Progenitor cell of endocrine pancreas (in vitro differentiated cells): ENCODE results near the gene EPS15. TPM values are rescaled to one million over a fixed set of nuclear protein-coding genes. Genes with fewer than 3 reads are reported as not detected.
A peak's percentile ranks its signal among the peaks of the same experiment; 100 is the strongest.

ENCODE experiments used
- DNase-seq: peaks from one replicate; pipeline ENCODE4 v3.0.0; 2021; ENCODE audit warnings: low spot score; ENCODE audit not compliant: unreplicated experiment
- H3K27ac Mint-ChIP-seq: 2 replicates; pipeline ENCODE4 v1.8.0; 2021; ENCODE audit warnings: mild to moderate bottlenecking, moderate library complexity, mixed read lengths
- H3K27me3 Mint-ChIP-seq: 2 replicates; pipeline ENCODE4 v1.8.0; 2021; ENCODE audit warnings: mixed read lengths
- H3K36me3 Mint-ChIP-seq: 2 replicates; pipeline ENCODE4 v1.8.0; 2022; ENCODE audit warnings: mixed read lengths; ENCODE audit not compliant: insufficient read depth
- H3K4me1 Mint-ChIP-seq: 2 replicates; pipeline ENCODE4 v1.8.0; 2021; ENCODE audit warnings: low read depth, mixed read lengths
- H3K4me3 Mint-ChIP-seq: 2 replicates; pipeline ENCODE4 v1.8.0; 2021; ENCODE audit warnings: low read depth, mild to moderate bottlenecking, moderate library complexity, mixed read lengths
- H3K9me3 Mint-ChIP-seq: 2 replicates; pipeline ENCODE4 v1.8.0; 2021; ENCODE audit warnings: low read depth, mixed read lengths
- total RNA-seq: library from RNA; stranded (reverse); gene quantifications from 2 replicates; pipeline ENCODE4 v1.2.1, GENCODE V29; 2021
- TF ChIP-seq, protein P1 (sequence below): fragments of 200-600 bp; sonication (generic); IDR thresholded peaks from one replicate; pipeline ENCODE4 v1.5.0; 2021; ENCODE audit warnings: antibody characterized with exemption, mild to moderate bottlenecking; ENCODE audit not compliant: unreplicated experiment

Gene EPS15
- total RNA-seq, 1 donor from 2014 or later, result 63.8 TPM

DNA sequence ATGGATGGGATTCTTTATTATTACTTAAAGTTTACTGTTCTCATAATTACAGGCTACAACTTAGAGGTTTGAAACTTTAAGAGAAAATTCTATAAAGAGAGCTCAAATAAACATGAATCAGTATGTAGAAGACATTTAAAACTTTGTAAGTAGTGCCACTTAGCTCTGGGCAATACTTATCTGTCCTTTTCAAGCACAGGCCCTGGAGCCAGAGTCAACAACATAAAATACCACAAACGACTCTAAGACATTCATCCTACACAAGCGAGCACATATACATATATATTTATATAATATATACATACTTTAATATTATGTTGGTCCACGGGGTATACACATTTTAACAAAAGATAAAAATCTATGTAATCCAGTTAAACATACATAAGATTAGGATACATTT, 164.7 kb downstream of the EPS15 start:
- no peak for DNase-seq
- Mint-ChIP-seq H3K4me1 (peaks cover 8% of the 10 kb centered on the region), H3K4me3 (no peak overlapping the region), H3K9me3 (no peaks in the 10 kb centered on the region), H3K36me3 (peaks cover 4% of the 10 kb centered on the region), H3K27ac (no peak overlapping the region), H3K27me3 (no peaks in the 10 kb centered on the region)
- TF ChIP-seq, protein P1, sequence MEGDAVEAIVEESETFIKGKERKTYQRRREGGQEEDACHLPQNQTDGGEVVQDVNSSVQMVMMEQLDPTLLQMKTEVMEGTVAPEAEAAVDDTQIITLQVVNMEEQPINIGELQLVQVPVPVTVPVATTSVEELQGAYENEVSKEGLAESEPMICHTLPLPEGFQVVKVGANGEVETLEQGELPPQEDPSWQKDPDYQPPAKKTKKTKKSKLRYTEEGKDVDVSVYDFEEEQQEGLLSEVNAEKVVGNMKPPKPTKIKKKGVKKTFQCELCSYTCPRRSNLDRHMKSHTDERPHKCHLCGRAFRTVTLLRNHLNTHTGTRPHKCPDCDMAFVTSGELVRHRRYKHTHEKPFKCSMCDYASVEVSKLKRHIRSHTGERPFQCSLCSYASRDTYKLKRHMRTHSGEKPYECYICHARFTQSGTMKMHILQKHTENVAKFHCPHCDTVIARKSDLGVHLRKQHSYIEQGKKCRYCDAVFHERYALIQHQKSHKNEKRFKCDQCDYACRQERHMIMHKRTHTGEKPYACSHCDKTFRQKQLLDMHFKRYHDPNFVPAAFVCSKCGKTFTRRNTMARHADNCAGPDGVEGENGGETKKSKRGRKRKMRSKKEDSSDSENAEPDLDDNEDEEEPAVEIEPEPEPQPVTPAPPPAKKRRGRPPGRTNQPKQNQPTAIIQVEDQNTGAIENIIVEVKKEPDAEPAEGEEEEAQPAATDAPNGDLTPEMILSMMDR, result no peak

DNA sequence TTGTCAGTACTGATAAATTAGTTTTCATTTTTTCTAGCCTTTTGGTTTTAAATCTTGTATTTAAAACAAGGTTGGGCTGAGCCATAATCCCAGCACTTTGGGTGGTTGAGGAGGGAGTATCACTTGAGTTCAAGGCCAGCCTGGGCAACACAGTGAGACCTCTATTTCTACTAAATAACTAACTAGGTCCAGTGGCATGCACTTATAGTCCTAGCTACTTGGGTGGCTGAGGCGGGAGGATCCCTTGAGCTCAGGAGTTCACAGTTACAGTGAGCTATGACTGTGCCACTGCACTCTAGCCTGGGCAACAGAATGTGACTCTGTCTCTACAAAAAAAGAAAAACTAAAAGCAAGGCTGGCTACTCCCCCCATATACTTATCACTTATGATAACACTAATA, 167.2 kb downstream of the EPS15 start:
- Mint-ChIP-seq H3K4me3 (no peak overlapping the region), H3K9me3 (no peaks in the 10 kb centered on the region), H3K4me1 (peaks cover 8% of the 10 kb centered on the region), H3K27ac (peak overlapping the region; percentile 6), H3K36me3 (peaks cover 4% of the 10 kb centered on the region), H3K27me3 (no peaks in the 10 kb centered on the region)
- DNase-seq, result no peak
- TF ChIP-seq, protein P1, result no peak

DNA sequence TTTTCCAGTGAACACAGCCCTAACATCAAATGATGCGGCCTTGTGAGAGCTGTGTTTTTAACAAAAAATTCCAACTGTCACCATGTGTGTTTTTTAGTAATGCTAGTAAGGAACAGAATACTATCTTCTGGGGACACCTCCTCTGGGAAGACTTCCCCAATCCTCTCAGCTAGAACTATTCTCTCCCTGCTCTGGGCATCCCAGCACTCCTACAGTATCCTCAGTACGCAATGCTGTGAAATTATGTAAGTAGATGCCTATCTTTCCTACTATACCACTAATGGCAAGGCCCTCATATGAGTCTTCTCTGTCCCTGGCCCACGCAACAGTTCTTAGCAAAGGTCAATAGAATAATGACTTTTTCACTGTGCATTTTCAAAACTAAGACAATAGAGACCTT, 169.2 kb downstream of the EPS15 start:
- Mint-ChIP-seq H3K9me3 (no peaks in the 10 kb centered on the region), H3K4me1 (peaks cover 3% of the 10 kb centered on the region), H3K27ac (peak overlapping the region; percentile 29), H3K27me3 (peaks cover 4% of the 10 kb centered on the region), H3K4me3 (no peak overlapping the region), H3K36me3 (peaks cover under 1% of the 10 kb centered on the region)
- TF ChIP-seq, protein P1, result no peak
- no peak for DNase-seq

DNA sequence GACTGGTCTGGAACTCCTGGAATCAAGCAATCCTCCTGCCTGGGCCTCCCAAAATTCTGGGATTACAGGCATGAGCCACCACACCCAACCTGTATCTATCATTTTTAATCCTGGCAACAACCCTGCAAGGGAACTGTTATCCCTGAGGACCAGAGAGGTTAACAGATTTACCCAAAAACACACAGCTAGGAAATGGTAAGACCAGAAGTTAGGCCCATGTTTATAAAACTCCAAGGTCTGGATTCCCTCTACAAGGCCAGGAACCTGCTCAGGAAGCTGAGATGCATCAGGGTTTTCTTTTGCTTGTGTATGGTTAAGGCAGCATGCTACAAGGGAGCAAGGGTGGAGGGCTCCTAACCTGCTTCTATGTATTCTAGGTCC, 170.9 kb downstream of the EPS15 start:
- H3K27ac Mint-ChIP-seq, result no peak overlapping the region
- TF ChIP-seq, protein P1, result no peak
- H3K36me3 Mint-ChIP-seq, result no peaks in the 10 kb centered on the region
- H3K27me3 Mint-ChIP-seq, result peaks cover 18% of the 10 kb centered on the region
- H3K4me3 Mint-ChIP-seq, result no peak overlapping the region
- no peaks in the 10 kb centered on the region for H3K9me3 Mint-ChIP-seq
- DNase-seq, result no peak
- H3K4me1 Mint-ChIP-seq, result peaks cover 3% of the 10 kb centered on the region

DNA sequence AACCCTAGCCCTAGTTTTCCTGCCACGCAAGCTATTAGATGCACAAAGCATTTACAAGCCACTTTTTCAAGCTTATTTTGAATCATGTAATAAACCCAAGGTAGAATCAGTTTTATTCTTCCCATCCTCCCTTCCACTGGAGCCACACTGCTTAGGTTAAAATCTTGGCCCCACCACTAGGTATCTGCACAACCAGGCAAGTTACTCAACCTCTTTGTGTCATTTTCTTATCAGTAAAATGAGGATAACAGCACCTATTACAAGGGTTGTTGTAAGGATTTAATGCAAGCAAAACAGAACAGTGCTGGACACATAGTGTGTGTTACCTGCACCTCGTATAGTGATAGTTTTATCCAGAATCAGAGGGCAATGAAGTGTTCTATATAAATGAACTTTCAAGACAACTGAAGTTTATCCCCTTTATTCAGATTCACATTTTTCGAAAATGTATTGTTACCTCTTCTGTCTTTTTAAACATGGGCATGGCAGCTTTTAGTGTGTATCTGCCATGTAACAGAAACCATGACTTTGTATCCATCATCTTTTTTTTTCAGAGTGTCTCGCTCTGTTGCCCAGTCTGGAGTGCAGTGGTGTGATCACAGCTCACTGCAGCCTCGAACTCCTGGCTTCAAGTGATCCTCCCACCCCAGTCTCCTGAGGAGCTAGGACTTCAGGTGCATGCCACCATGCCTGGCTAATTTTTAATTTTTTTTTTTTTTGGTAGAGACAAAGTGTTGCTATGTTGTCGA, 171.5 kb downstream of the EPS15 start:
- Mint-ChIP-seq H3K4me3 (no peak overlapping the region), H3K9me3 (no peaks in the 10 kb centered on the region), H3K27me3 (peaks cover 24% of the 10 kb centered on the region), H3K36me3 (no peaks in the 10 kb centered on the region), H3K27ac (peak overlapping the region; percentile 43), H3K4me1 (peaks cover 3% of the 10 kb centered on the region)
- DNase-seq, result no peak
- TF ChIP-seq, protein P1, result no peak
